H1 (cell line): ENCODE results near the gene SH3D19. TPM values are rescaled to one million over a fixed set of nuclear protein-coding genes. Genes with fewer than 3 reads are reported as not detected.

Experiments used
- ASH2L ChIP-seq: fragments of 200-600, 300-600 bp; sonication (generic); IDR thresholded peaks from one replicate; pipeline ENCODE4 v1.7.1; 2017; ENCODE audit warnings: low read length
- ATF3 ChIP-seq: IDR thresholded peaks from 2 replicates; pipeline ENCODE4 v1.6.1; 2011; ENCODE audit warnings: low read depth, mild to moderate bottlenecking, low read length; ENCODE audit not compliant: insufficient read depth
- BACH1 ChIP-seq: IDR thresholded peaks from 2 replicates; pipeline ENCODE4 v1.6.1; 2012; ENCODE audit warnings: low read length, improper control_type of control experiment
- BCL11A ChIP-seq, 2 experiments: IDR thresholded peaks; one replicate each; pipeline ENCODE4 v1.6.1; 2011; ENCODE audit warnings: low read depth in 2 of 2, low read length in 2 of 2, mild to moderate bottlenecking in 2 of 2
- CBX5 ChIP-seq: fragments of 300-800, 300-1000 bp; sonication (generic); IDR thresholded peaks from 2 replicates; pipeline ENCODE4 v1.7.1; 2016; ENCODE audit warnings: antibody characterized with exemption, low read length, low read depth
- CEBPB ChIP-seq: IDR thresholded peaks from 2 replicates; pipeline ENCODE4 v1.6.1; 2012; ENCODE audit warnings: low read depth, low read length
- E2F6 ChIP-seq: IDR thresholded peaks from 2 replicates; pipeline ENCODE4 v1.6.1; 2012; ENCODE audit warnings: inconsistent platforms
- EZH2 ChIP-seq: fragments of 200-600 bp; sonication (generic); IDR thresholded peaks from 2 replicates; pipeline ENCODE4 v1.7.1; 2012; ENCODE audit warnings: low read depth, mild to moderate bottlenecking, moderate library complexity, low read length, inconsistent platforms; ENCODE audit not compliant: severe bottlenecking
- FOSL1 ChIP-seq: IDR thresholded peaks from 2 replicates; pipeline ENCODE4 v1.6.1; 2011; ENCODE audit warnings: mild to moderate bottlenecking, low read depth, low read length, moderate library complexity; ENCODE audit not compliant: insufficient read depth
- GABPA ChIP-seq: IDR thresholded peaks from 2 replicates; pipeline ENCODE4 v1.6.1; 2011; ENCODE audit warnings: mild to moderate bottlenecking, low read length, moderate library complexity, borderline replicate concordance; ENCODE audit not compliant: insufficient read depth
- JUND ChIP-seq: IDR thresholded peaks from 2 replicates; pipeline ENCODE4 v1.6.1; 2011; ENCODE audit warnings: mild to moderate bottlenecking, improper control_type of control experiment, low read length
- KDM1A ChIP-seq: fragments of 200-600, 300-600 bp; sonication (generic); IDR thresholded peaks from 2 replicates; pipeline ENCODE4 v1.7.1; 2016; ENCODE audit warnings: mild to moderate bottlenecking, low read length, borderline replicate concordance
- KDM5A ChIP-seq: fragments of 200-600 bp; IDR thresholded peaks from 2 replicates; pipeline ENCODE4 v1.7.1; 2012; ENCODE audit warnings: mild to moderate bottlenecking, low read length, inconsistent platforms, mixed read lengths
- MAX ChIP-seq: IDR thresholded peaks from 2 replicates; pipeline ENCODE4 v1.6.1; 2012; ENCODE audit warnings: inconsistent platforms
- POU5F1 ChIP-seq: IDR thresholded peaks from 2 replicates; pipeline ENCODE4 v1.6.1; 2011; ENCODE audit warnings: low read depth, mild to moderate bottlenecking, low read length, moderate library complexity
- RAD21 ChIP-seq, 2 experiments: IDR thresholded peaks in 1 of 2; conservative IDR thresholded peaks in 1 of 2; 2 replicates each; pipeline ENCODE4 v1.6.1; 2011; ENCODE audit warnings: low read depth in 2 of 2, low read length in 2 of 2, improper control_type of control experiment in 1 of 2, inconsistent platforms in 1 of 2, mild to moderate bottlenecking in 1 of 2, moderate library complexity in 1 of 2
- RFX5 ChIP-seq: IDR thresholded peaks from 2 replicates; pipeline ENCODE4 v1.6.1; 2011; ENCODE audit warnings: low read depth, low read length, improper control_type of control experiment, borderline replicate concordance
- RNF2 ChIP-seq: fragments of 200-900, 300-1000 bp; sonication (generic); IDR thresholded peaks from 2 replicates; pipeline ENCODE4 v1.7.1; 2016; ENCODE audit warnings: borderline replicate concordance, low read depth, mild to moderate bottlenecking, antibody characterized with exemption, low read length; ENCODE audit not compliant: poor library complexity, severe bottlenecking; ENCODE audit errors: missing control alignments
- SRF ChIP-seq: IDR thresholded peaks from 2 replicates; pipeline ENCODE4 v1.6.1; 2011; ENCODE audit warnings: mild to moderate bottlenecking, low read depth, low read length, moderate library complexity
- SUZ12 ChIP-seq: fragments of 200-600 bp; sonication (generic); IDR thresholded peaks from 2 replicates; pipeline ENCODE4 v1.6.1; 2012; ENCODE audit warnings: mild to moderate bottlenecking, inconsistent platforms, low read length, moderate library complexity, mixed read lengths
- ZNF274 ChIP-seq: IDR thresholded peaks from 2 replicates; pipeline ENCODE4 v1.7.0; 2012; ENCODE audit warnings: low read length, borderline replicate concordance; ENCODE audit errors: extremely low read depth
- polyA plus RNA-seq, 7 experiments: library from polyadenylated mRNA; depleted of rRNA in 3 of 7; stranded (reverse) in 5 of 7; unstranded in 2 of 7; fragments of >200 nt in 5 of 7; fragments of 200-250 nt in 2 of 7; gene quantifications; 1 replicate in 5 of 7; 2 replicates in 1 of 7; 4 replicates in 1 of 7; pipeline versions ENCODE4 v1.2.1 to v1.2.3, GENCODE V29; 2011 to 2013; ENCODE audit warnings: missing spikeins in 2 of 7, mixed read lengths in 2 of 7
- total RNA-seq: library from RNA; stranded (reverse); fragmentation: NEBNext Ultra II Directional; extraction: Animal tissue kit (Norgen Biotek cat#: 25700); gene quantifications from 2 replicates; pipeline ENCODE4 v1.2.1, GENCODE V29; 2021

Gene SH3D19
- total and polyA plus RNA-seq, 2 of the 8 experiments (the other 6 are each of a cell fraction or from before 2014, with no cell fraction given), result 11.7 to 51.3 TPM

- peak in 1 of 2 experiments; percentile 5; a peak in 1 of 4 replicates for TF ChIP-seq RAD21 (IDR thresholded peaks at IDR 0.05 in 1 of 2, conservative IDR thresholded peaks at IDR 0.05 in 1 of 2; ENCODE audit: low read depth in 2 of 2, low read length in 2 of 2)
- peak; percentile 97 for TF ChIP-seq CEBPB
- TF ChIP-seq GABPA, result no peak; the same call in 1 of the 2 replicates
- peak; percentile 85 for TF ChIP-seq MAX
- TF ChIP-seq FOSL1, result no peak
- TF ChIP-seq SRF, result no peak
- TF ChIP-seq ATF3, result no peak
- TF ChIP-seq SUZ12, result no peak
- TF ChIP-seq BCL11A (IDR thresholded peaks at IDR 0.05; ENCODE audit: low read depth in 2 of 2, low read length in 2 of 2), result no peak
- TF ChIP-seq BACH1, result peak; percentile 41
- no peak for TF ChIP-seq KDM1A
- TF ChIP-seq ZNF274, result no peak
- TF ChIP-seq CBX5, result no peak
- no peak for TF ChIP-seq RFX5
- no peak for TF ChIP-seq RNF2
- peak; percentile 80 for TF ChIP-seq ASH2L
- peak; percentile 59; the same call in 1 of the 2 replicates for TF ChIP-seq E2F6
- TF ChIP-seq POU5F1, result no peak
- TF ChIP-seq EZH2, result no peak
- peak; percentile 44; the same call in 1 of the 2 replicates for TF ChIP-seq JUND
- TF ChIP-seq KDM5A, result no peak
Measured at GRCh38 chr4:151099229-151099975, 226.0 kb downstream of the SH3D19 start, which contains the start of gene RPS3A (continued).
